GM19324 (cell line): ENCODE results near the gene FAM163B.

Source experiments
- ATAC-seq: cut with Tn5 transposase; IDR thresholded peaks from one replicate; pipeline ENCODE4 v1.9.1; 2021; ENCODE audit warnings: mild to moderate bottlenecking, moderate library complexity; ENCODE audit not compliant: unreplicated experiment, low FRiP score

FAM163B gene

GRCh38 chr9:133621725-133622267, 12.6 kb upstream of the FAM163B start:
- no peak for ATAC-seq

- no peak for ATAC-seq
Observed at GRCh38 chr9:133619791-133620190, 10.6 kb upstream of the FAM163B start.

GRCh38 chr9:133618726-133619125, 9.5 kb upstream of the FAM163B start:
- ATAC-seq: no peak

- no peak for ATAC-seq
Observed at GRCh38 chr9:133616643-133617405, 7.6 kb upstream of the FAM163B start.

- no peak for ATAC-seq
Observed at GRCh38 chr9:133615606-133616188, 6.5 kb upstream of the FAM163B start.

- no peak for ATAC-seq
Observed at GRCh38 chr9:133615186-133615585, 6.0 kb upstream of the FAM163B start.

- ATAC-seq: no peak
Observed at GRCh38 chr9:133614678-133615077, 5.5 kb upstream of the FAM163B start.

GRCh38 chr9:133614056-133614455, 4.9 kb upstream of the FAM163B start:
- ATAC-seq: no peak

GRCh38 chr9:133613432-133613831, 4.2 kb upstream of the FAM163B start:
- ATAC-seq: no peak

GRCh38 chr9:133612816-133613215, 3.6 kb upstream of the FAM163B start:
- ATAC-seq: no peak

GRCh38 chr9:133612051-133612450, 2.9 kb upstream of the FAM163B start:
- ATAC-seq: no peak

GRCh38 chr9:133610845-133611244, 1.7 kb upstream of the FAM163B start:
- ATAC-seq: no peak

GRCh38 chr9:133608889-133609288, 300 bp downstream of the FAM163B start:
- ATAC-seq: no peak

GRCh38 chr9:133608382-133608781, 807 bp downstream of the FAM163B start:
- ATAC-seq: no peak

- ATAC-seq: no peak
Observed at GRCh38 chr9:133607976-133608375, 1.2 kb downstream of the FAM163B start.

- ATAC-seq: no peak
Observed at GRCh38 chr9:133607381-133607780, 1.8 kb downstream of the FAM163B start.

- no peak for ATAC-seq
Observed at GRCh38 chr9:133606708-133607025, 2.5 kb downstream of the FAM163B start.

GRCh38 chr9:133605856-133606707, 3.1 kb downstream of the FAM163B start:
- no peak for ATAC-seq

- no peak for ATAC-seq
Observed at GRCh38 chr9:133605446-133605845, 3.7 kb downstream of the FAM163B start.

GRCh38 chr9:133604856-133605255, 4.3 kb downstream of the FAM163B start:
- no peak for ATAC-seq

GRCh38 chr9:133604214-133604613, 5.0 kb downstream of the FAM163B start:
- no peak for ATAC-seq
